Gastroesophageal sphincter (tissue), 3 donors: ENCODE data around the gene LRRC45.

Source experiments
- CTCF ChIP-seq, 4 experiments: fragments of 200-600 bp in 2 of 4; fragments of 450-650 bp in 2 of 4; sonication (generic) in 1 of 4; IDR thresholded peaks; one replicate each; pipeline ENCODE4 v1.5.1; 2017 to 2019; ENCODE audit warnings: antibody characterized with exemption in 4 of 4, mild to moderate bottlenecking in 2 of 4, moderate library complexity in 2 of 4
- EP300 ChIP-seq: sonication (generic); formaldehyde crosslinking; IDR thresholded peaks from one replicate; pipeline ENCODE4 v1.6.1; 2017; ENCODE audit warnings: antibody characterized with exemption, mild to moderate bottlenecking
- POLR2A ChIP-seq, 2 donors: fragments of 450-650 bp; IDR thresholded peaks; one replicate each; pipeline ENCODE4 v1.6.1; 2017; ENCODE audit warnings: antibody characterized with exemption in 2 of 2, mild to moderate bottlenecking in 2 of 2, moderate library complexity in 1 of 2
- POLR2AphosphoS5 ChIP-seq: sonication (generic); formaldehyde crosslinking; IDR thresholded peaks from one replicate; pipeline ENCODE4 v1.6.1; 2017; ENCODE audit warnings: antibody characterized with exemption

DNA sequence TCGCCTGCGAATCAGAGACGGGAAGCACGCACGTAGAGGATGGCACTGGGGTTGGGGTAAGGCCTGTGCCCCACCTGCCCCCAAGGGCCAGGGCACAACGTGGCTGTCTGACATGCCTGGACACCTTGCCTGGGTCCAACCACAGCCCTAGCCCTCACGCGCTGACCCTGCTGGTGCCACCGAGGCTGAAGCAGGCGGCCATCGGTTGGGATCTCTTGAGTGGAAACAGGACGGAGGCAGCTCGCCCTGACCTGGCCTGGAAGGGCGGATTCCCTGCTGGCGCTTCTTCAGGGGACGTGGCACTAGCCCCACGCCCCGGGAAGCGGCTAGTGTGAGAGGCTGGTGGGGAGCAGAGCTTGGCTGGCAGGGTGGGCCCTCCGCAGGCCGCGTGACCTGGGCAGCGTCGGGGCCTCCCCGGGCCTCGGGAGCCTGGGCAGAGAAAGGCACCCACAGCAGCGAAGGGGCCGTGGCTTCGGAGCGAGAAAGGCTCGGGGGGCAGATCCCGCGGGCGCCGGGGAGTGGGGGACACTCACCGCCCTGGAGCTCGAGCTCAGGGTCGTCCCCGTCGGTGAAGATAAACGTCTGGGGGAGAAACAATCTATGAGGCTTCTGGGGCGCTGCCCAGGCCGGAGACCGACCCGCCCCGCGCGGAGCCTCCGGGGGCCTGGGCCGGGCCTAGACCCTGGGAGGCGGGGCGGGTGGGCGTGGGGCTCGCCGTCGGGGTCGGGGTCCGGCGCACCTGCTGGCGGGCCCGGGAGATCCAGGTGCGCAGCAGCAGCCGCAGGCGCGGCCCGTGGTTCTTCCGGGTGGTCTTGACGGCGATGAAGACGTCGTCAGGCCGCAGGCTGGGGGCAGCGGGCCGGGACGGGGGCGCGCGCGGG lies 27.9 kb downstream of the LRRC45 start:
- TF ChIP-seq CTCF (IDR thresholded peaks at IDR 0.05) (no peak), POLR2AphosphoS5 (no peak), POLR2A (IDR thresholded peaks at IDR 0.05) (no peak), EP300 (no peak)
